Measurements from ENCODE around the gene NPNT. TPM values are rescaled to one million over a fixed set of nuclear protein-coding genes. Genes with fewer than 3 reads are reported as not detected.

NPNT gene
- total and polyA plus RNA-seq, 2 donors from 2014 or later = 78.3 to 117 TPM

DNA sequence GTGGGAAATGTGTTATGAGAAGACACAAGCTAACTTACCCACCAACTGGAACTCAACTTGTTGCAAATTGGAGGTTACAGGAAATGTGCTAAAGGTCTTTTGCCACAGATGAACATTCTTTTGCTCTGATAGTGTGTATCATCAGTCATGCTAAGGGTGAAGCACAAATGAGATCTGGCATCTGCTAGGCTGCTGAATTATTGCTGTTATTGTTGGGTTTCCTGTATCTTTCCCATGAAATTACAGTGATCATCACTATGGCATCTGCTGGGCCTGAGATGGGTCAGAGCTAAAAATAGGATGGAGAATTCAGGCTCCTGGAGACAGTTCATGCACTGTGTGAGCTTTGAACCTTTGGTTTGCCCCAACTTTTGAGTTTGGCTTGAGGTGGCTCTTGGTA is 124.5 kb downstream of the NPNT start:
- no peak for DNase-seq
- H3K4me1 ChIP-seq (ENCODE audit: control insufficient read depth in 2 of 3, insufficient read depth in 2 of 3, low read depth in 1 of 3, low read length in 3 of 3) = peaks cover 0 to 2% (median 0%) of the 10 kb centered on the region in 3 donors
- TF ChIP-seq, protein P1, sequence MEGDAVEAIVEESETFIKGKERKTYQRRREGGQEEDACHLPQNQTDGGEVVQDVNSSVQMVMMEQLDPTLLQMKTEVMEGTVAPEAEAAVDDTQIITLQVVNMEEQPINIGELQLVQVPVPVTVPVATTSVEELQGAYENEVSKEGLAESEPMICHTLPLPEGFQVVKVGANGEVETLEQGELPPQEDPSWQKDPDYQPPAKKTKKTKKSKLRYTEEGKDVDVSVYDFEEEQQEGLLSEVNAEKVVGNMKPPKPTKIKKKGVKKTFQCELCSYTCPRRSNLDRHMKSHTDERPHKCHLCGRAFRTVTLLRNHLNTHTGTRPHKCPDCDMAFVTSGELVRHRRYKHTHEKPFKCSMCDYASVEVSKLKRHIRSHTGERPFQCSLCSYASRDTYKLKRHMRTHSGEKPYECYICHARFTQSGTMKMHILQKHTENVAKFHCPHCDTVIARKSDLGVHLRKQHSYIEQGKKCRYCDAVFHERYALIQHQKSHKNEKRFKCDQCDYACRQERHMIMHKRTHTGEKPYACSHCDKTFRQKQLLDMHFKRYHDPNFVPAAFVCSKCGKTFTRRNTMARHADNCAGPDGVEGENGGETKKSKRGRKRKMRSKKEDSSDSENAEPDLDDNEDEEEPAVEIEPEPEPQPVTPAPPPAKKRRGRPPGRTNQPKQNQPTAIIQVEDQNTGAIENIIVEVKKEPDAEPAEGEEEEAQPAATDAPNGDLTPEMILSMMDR (IDR thresholded peaks at IDR 0.05; ENCODE audit: borderline replicate concordance, extremely low read depth, insufficient read depth) = no peak
- no peak overlapping the region for H3K9ac ChIP-seq (ENCODE audit: low read length in 3 of 3)
- FAIRE-seq = no peak
- H3K27ac ChIP-seq (ENCODE audit: low read depth in 2 of 2, low read length in 2 of 2) = no peak overlapping the region
- H3K36me3 ChIP-seq (ENCODE audit: control insufficient read depth in 2 of 3, insufficient read depth in 3 of 3, low read length in 3 of 3) = no peaks in the 10 kb centered on the region
- H3K27me3 ChIP-seq (ENCODE audit: control insufficient read depth, insufficient read depth, low read length) = no peaks in the 10 kb centered on the region
- intact Hi-C loops (cut with DNase I) = no loop called here
- H3K4me3 ChIP-seq (ENCODE audit: low read length in 3 of 3) = no peak overlapping the region
- H3K9me3 ChIP-seq (ENCODE audit: control insufficient read depth in 2 of 3, insufficient read depth in 1 of 3, low read length in 3 of 3) = no peaks in the 10 kb centered on the region

Other genes starting within 250 kb of the NPNT start
- gene INTS12, start 186.8 kb upstream of the NPNT start, total RNA-seq = 15.5 TPM
- 21.4 TPM for gene INTS12, start 186.8 kb upstream of the NPNT start, polyA plus RNA-seq (ENCODE audit: insufficient read depth, low read depth, low replicate concordance)
- 11.7 TPM for gene GSTCD, start 186.7 kb upstream of the NPNT start, total RNA-seq
- 2.2 TPM for gene GSTCD, start 186.7 kb upstream of the NPNT start, polyA plus RNA-seq (ENCODE audit: insufficient read depth, low read depth, low replicate concordance)

Data from kidney (tissue), 14 donors.